Chondrocyte (in vitro differentiated cells): ENCODE measurements around the gene EYA2. TPM values are rescaled to one million over a fixed set of nuclear protein-coding genes. Genes with fewer than 3 reads are reported as not detected.

Experiments used
- DNase-seq: peaks from one replicate; pipeline ENCODE4 v3.0.0; 2021; ENCODE audit warnings: mixed read lengths, low spot score
- H3K27ac Mint-ChIP-seq: one replicate; pipeline ENCODE4 v1.8.0; 2021; ENCODE audit warnings: mild to moderate bottlenecking, moderate library complexity, mixed read lengths; ENCODE audit not compliant: unreplicated experiment
- H3K27me3 Mint-ChIP-seq: 2 replicates; pipeline ENCODE4 v1.8.0; 2021; ENCODE audit warnings: low read depth, mixed read lengths
- H3K36me3 Mint-ChIP-seq: 2 replicates; pipeline ENCODE4 v1.8.0; 2021; ENCODE audit warnings: low read depth, mixed read lengths
- H3K4me1 Mint-ChIP-seq: 2 replicates; pipeline ENCODE4 v1.8.0; 2021; ENCODE audit warnings: low read depth, mild to moderate bottlenecking, mixed read lengths
- H3K4me3 Mint-ChIP-seq: one replicate; pipeline ENCODE4 v1.8.0; 2021; ENCODE audit warnings: mild to moderate bottlenecking, moderate library complexity, mixed read lengths; ENCODE audit not compliant: unreplicated experiment
- H3K9me3 Mint-ChIP-seq: 2 replicates; pipeline ENCODE4 v1.8.0; 2021; ENCODE audit warnings: low read depth, mixed read lengths
- CTCF ChIP-seq: fragments of 200-600 bp; sonication (generic); IDR thresholded peaks from 2 replicates; pipeline ENCODE4 v1.5.0; 2021; ENCODE audit warnings: antibody characterized with exemption, mild to moderate bottlenecking, moderate library complexity
- total RNA-seq: library from RNA; stranded (reverse); gene quantifications from 3 replicates; pipeline ENCODE4 v1.2.1, GENCODE V29; 2021

EYA2 gene
- total RNA-seq, 1 donor from 2014 or later, result 0.32 TPM

DNA sequence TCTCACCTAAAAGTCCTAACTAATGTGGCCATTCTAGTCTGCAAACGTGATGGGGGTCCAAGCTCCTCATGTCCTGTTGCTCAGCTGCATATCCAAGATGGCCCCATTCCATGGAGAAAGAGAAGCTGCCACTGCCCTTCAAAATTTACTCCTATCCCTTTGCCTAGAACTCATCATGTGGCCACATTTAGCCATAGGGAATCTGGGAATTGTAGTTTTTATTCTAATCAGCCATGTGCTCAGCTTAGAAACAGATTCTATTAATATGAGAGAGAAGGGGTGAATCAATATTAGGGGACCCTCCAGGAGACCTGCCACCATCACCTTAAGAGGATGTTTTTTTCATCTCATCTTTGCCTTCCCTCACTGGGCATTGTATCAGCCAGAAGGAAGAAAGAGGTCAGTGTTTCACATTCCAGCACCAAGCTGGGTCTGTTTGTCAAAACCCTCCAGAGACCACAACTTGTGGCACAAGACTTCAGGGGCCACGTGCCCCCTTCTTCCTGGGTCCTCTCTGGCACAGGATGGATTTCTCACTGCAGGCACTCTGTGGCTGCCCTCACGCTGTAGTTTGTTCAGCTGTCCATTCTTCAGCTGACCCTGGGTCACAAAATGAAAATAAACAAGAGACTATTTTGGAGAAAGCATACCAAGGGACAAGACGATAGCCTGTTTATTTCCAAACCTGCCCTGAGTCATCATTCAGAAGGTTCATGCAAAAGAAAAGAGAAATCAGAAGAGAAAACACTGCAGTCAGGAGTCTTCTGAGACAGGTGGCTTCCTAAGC lies 172.0 kb downstream of the EYA2 start:
- Mint-ChIP-seq H3K36me3 (peaks cover 13% of the 10 kb centered on the region), H3K9me3 (peaks cover 25% of the 10 kb centered on the region), H3K27ac (no peak overlapping the region), H3K4me1 (peaks cover 6% of the 10 kb centered on the region), H3K27me3 (peaks cover 3% of the 10 kb centered on the region), H3K4me3 (no peak overlapping the region)
- DNase-seq, result no peak
- TF ChIP-seq CTCF, result no peak

DNA sequence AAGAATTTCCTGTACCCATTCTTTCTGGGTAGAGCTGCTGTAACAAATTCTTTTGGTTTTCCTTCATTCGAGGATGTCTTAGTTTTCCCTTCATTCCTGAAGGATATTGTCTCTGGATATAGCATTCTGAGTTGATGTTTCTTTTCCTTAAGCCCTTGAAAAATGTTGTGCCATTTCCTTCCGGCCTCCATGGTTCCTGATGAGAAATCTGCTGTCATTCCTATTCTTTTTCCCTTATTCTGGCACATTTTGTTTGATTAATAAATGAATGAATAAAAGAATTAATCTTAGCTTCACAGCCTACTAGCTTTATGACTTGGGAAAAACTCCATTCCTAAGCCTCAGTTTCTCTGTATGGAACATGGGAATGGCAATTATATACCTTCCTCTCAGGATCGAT lies 173.1 kb downstream of the EYA2 start:
- H3K27me3 Mint-ChIP-seq, result peaks cover 3% of the 10 kb centered on the region
- no peak for TF ChIP-seq CTCF
- no peak for DNase-seq
- H3K9me3 Mint-ChIP-seq, result peaks cover 25% of the 10 kb centered on the region
- peaks cover 6% of the 10 kb centered on the region for H3K4me1 Mint-ChIP-seq
- H3K36me3 Mint-ChIP-seq, result peaks cover 13% of the 10 kb centered on the region
- H3K4me3 Mint-ChIP-seq, result no peak overlapping the region
- H3K27ac Mint-ChIP-seq, result no peak overlapping the region

GRCh38 chr20:47070176-47070575 lies 175.5 kb downstream of the EYA2 start:
- no peak overlapping the region for H3K4me3 Mint-ChIP-seq
- peaks cover 6% of the 10 kb centered on the region for H3K4me1 Mint-ChIP-seq
- no peak for DNase-seq
- peaks cover 25% of the 10 kb centered on the region for H3K9me3 Mint-ChIP-seq
- TF ChIP-seq CTCF, result no peak
- H3K27me3 Mint-ChIP-seq, result peaks cover 2% of the 10 kb centered on the region
- H3K36me3 Mint-ChIP-seq, result peaks cover 13% of the 10 kb centered on the region
- no peak overlapping the region for H3K27ac Mint-ChIP-seq

GRCh38 chr20:47071646-47072185 lies 177.1 kb downstream of the EYA2 start:
- peaks cover 35% of the 10 kb centered on the region for H3K9me3 Mint-ChIP-seq
- H3K4me3 Mint-ChIP-seq, result no peak overlapping the region
- H3K4me1 Mint-ChIP-seq, result peaks cover 4% of the 10 kb centered on the region
- DNase-seq, result no peak
- TF ChIP-seq CTCF, result no peak
- H3K36me3 Mint-ChIP-seq, result peaks cover 15% of the 10 kb centered on the region
- peaks cover 2% of the 10 kb centered on the region for H3K27me3 Mint-ChIP-seq
- no peak overlapping the region for H3K27ac Mint-ChIP-seq

DNA sequence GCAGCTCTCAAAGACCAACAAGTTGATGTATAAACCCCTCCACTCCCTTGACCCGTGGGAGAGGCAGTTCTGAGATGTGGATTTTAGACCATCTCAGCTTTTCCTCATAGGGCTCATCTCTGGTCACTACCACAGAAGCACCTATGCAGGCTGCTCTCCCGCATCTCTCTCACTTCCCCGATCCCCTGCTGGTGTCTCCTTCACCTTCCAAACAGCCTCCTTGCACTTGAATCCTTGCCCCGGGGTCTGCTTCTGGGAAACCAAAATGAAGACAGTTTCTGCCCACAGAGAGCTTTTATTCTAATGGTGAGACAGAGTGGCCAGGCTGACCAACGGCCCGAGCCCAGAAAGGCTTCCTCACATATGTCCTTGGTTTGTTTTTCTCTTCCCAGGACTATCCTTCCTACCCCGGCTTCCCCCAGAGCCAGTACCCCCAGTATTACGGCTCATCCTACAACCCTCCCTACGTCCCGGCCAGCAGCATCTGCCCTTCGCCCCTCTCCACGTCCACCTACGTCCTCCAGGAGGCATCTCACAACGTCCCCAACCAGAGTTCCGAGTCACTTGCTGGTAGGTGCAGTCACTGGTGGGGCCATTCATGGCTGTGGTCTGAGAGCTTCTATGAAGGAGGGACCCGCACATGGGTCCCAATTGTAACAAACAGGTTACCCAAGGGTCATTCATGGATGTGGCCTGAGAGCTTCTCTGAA lies 179.3 kb downstream of the EYA2 start:
- H3K9me3 Mint-ChIP-seq, result peaks cover 25% of the 10 kb centered on the region
- no peak overlapping the region for H3K27ac Mint-ChIP-seq
- H3K4me3 Mint-ChIP-seq, result no peak overlapping the region
- TF ChIP-seq CTCF, result no peak
- no peak for DNase-seq
- no peaks in the 10 kb centered on the region for H3K4me1 Mint-ChIP-seq
- peaks cover 18% of the 10 kb centered on the region for H3K27me3 Mint-ChIP-seq
- peaks cover 6% of the 10 kb centered on the region for H3K36me3 Mint-ChIP-seq
